ENCODE data around the gene PTPRG. TPM values are rescaled to one million over a fixed set of nuclear protein-coding genes. Genes with fewer than 3 reads are reported as not detected.

PTPRG gene
- total and polyA plus RNA-seq, 2 donors (not counting 3 experiments of a cell fraction or from before 2014, with no cell fraction given), result 8.9 to 39.1 TPM

- H3K9ac ChIP-seq (replicated peaks; ENCODE audit: extremely low read depth, insufficient read depth, low read length), result no peak overlapping the region
- DNase-seq (ENCODE audit: low read depth, low spot score), result no peak
- no peak overlapping the region for H3K4me2 ChIP-seq (ENCODE audit: insufficient read depth, low read length)
- no peaks in the 10 kb centered on the region for H4K20me1 ChIP-seq (replicated peaks; ENCODE audit: control insufficient read depth, extremely low read depth, insufficient read depth, low read length)
- BruUV-seq (replicated peaks), result no TSS peak
- no peaks in the 10 kb centered on the region for H3K4me1 ChIP-seq (ENCODE audit: control insufficient read depth, extremely low read depth, insufficient read depth, low read length)
- no peak overlapping the region for H2AFZ ChIP-seq (ENCODE audit: low read depth, low read length)
- H3K4me3 ChIP-seq (replicated peaks in 1 of 3; ENCODE audit: insufficient read depth in 1 of 3, low read depth in 1 of 3, low read length in 3 of 3), result no peak overlapping the region
- no peaks in the 10 kb centered on the region for H3K9me3 ChIP-seq (replicated peaks; ENCODE audit: control insufficient read depth, insufficient read depth, low read length)
- no peaks in the 10 kb centered on the region for H3K27me3 ChIP-seq (ENCODE audit: control insufficient read depth in 2 of 2, insufficient read depth in 2 of 2, low read length in 2 of 2)
- no peak overlapping the region for H3K27ac ChIP-seq (ENCODE audit: insufficient read depth, low read depth, low read length)
- FAIRE-seq, result no peak
- no peak for TF ChIP-seq GATA2 (IDR thresholded peaks at IDR 0.05; ENCODE audit: insufficient read depth, insufficient read length, low read depth, low read length)
- no peak for TF ChIP-seq FOS (IDR thresholded peaks at IDR 0.05; ENCODE audit: borderline replicate concordance, insufficient read depth, low read length)
- no peak for TF ChIP-seq POLR2A (IDR thresholded peaks at IDR 0.05; ENCODE audit: low read depth, low read length)
- no peak for TF ChIP-seq MAX (IDR thresholded peaks at IDR 0.05; ENCODE audit: insufficient read depth, insufficient read length)
- no peak for TF ChIP-seq JUN (IDR thresholded peaks at IDR 0.05; ENCODE audit: borderline replicate concordance, insufficient read depth, insufficient read length, low read depth)
- no peak for TF ChIP-seq MYC (IDR thresholded peaks at IDR 0.05; ENCODE audit: low read depth, low read length)
- TF ChIP-seq CTCF (IDR thresholded peaks at IDR 0.05; ENCODE audit: extremely low read depth in 1 of 2, insufficient read depth in 1 of 2, low read depth in 1 of 2, low read length in 2 of 2), result no peak
- TF ChIP-seq EZH2 (IDR thresholded peaks at IDR 0.05; ENCODE audit: borderline replicate concordance, low read depth, low read length, severe bottlenecking), result no peak
- no peaks in the 10 kb centered on the region for H3K36me3 ChIP-seq (ENCODE audit: control insufficient read depth in 2 of 2, extremely low read depth in 1 of 2, insufficient read depth in 2 of 2, low read length in 2 of 2)
- dilution Hi-C loops (cut with MboI; ENCODE audit: extremely low pct_ligation_motif_present, low sequenced_read_pairs) (no loop called here), intact Hi-C loops (cut with micrococcal nuclease) (no loop called here)
- POLR2A ChIA-PET, result no interaction called here
- no peaks in the 10 kb centered on the region for H3K79me2 ChIP-seq (ENCODE audit: control insufficient read depth, insufficient read depth, low read length)
- H3K9me1 ChIP-seq (replicated peaks; ENCODE audit: control insufficient read depth, extremely low read depth, insufficient read depth, low read length), result no peaks in the 10 kb centered on the region
- CTCF ChIA-PET, result interaction anchor here (0.9 kb wide), 1 partner anchor 29 kb away, joined by 3 read pairs; no protein-coding TSS in a partner anchor
Observed at GRCh38 chr3:62246094-62246493, 684.7 kb downstream of the PTPRG start.
